ENCODE measurements around the gene RBMS1.

GRCh38 chr2:160372585-160372984 is 121.0 kb downstream of the RBMS1 start:
- TF ChIP-seq, protein P1, sequence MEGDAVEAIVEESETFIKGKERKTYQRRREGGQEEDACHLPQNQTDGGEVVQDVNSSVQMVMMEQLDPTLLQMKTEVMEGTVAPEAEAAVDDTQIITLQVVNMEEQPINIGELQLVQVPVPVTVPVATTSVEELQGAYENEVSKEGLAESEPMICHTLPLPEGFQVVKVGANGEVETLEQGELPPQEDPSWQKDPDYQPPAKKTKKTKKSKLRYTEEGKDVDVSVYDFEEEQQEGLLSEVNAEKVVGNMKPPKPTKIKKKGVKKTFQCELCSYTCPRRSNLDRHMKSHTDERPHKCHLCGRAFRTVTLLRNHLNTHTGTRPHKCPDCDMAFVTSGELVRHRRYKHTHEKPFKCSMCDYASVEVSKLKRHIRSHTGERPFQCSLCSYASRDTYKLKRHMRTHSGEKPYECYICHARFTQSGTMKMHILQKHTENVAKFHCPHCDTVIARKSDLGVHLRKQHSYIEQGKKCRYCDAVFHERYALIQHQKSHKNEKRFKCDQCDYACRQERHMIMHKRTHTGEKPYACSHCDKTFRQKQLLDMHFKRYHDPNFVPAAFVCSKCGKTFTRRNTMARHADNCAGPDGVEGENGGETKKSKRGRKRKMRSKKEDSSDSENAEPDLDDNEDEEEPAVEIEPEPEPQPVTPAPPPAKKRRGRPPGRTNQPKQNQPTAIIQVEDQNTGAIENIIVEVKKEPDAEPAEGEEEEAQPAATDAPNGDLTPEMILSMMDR (IDR thresholded peaks at IDR 0.05): no peak
- no peak for TF ChIP-seq POLR2A (IDR thresholded peaks at IDR 0.05)

All from right lobe of liver (tissue), 4 donors.